AG04450 (cell line): ENCODE measurements around the gene ANXA5. TPM values are rescaled to one million over a fixed set of nuclear protein-coding genes. Genes with fewer than 3 reads are reported as not detected.
A peak's percentile ranks its signal among the peaks of the same experiment; 100 is the strongest.

Source experiments
- CTCF ChIA-PET: fragments of 300-600, 350-600 bp; formaldehyde crosslinking; extraction: SDS; loops from one replicate; lab custom pipeline; 2022; ENCODE audit warnings: antibody characterized with exemption, inconsistent platforms; lab: Charles Lee
- POLR2A ChIA-PET: fragments of 350-600 bp; formaldehyde crosslinking; extraction: SDS; loops from one replicate; lab custom pipeline; 2021; ENCODE audit warnings: antibody characterized with exemption, inconsistent platforms; lab: Yijun Ruan, JAX
- DNase-seq: peaks from one replicate; pipeline ENCODE4 v3.0.0-alpha.2; 2011; ENCODE audit warnings: low read depth, low spot score
- H3K27ac ChIP-seq: one replicate; pipeline ENCODE4 v1.5.1; 2012; ENCODE audit warnings: low read depth, low read length, control low read depth
- H3K27me3 ChIP-seq: one replicate; pipeline ENCODE4 v1.6.0; 2012; ENCODE audit warnings: low read length; ENCODE audit not compliant: control insufficient read depth, insufficient read depth
- H3K4me3 ChIP-seq: 2 replicates; pipeline ENCODE4 v1.5.1; 2011; ENCODE audit warnings: mild to moderate bottlenecking, low read depth, low read length, control low read depth
- H3K9me3 ChIP-seq: 2 replicates; pipeline ENCODE4 v1.5.1; 2012; ENCODE audit warnings: low read length; ENCODE audit not compliant: control insufficient read depth, insufficient read depth
- polyA plus RNA-seq: library from polyadenylated mRNA; depleted of rRNA; stranded (reverse); fragments of >200 nt; gene quantifications from 2 replicates; pipeline ENCODE4 v1.2.3, GENCODE V29; 2011
- TF ChIP-seq, protein P1 (sequence below): IDR thresholded peaks from 2 replicates; pipeline ENCODE4 v1.5.1; 2011; ENCODE audit warnings: low read depth, low read length, control low read depth, inconsistent platforms

The ANXA5 gene
- polyA plus RNA-seq, 1 experiment = 2,093 TPM

DNA sequence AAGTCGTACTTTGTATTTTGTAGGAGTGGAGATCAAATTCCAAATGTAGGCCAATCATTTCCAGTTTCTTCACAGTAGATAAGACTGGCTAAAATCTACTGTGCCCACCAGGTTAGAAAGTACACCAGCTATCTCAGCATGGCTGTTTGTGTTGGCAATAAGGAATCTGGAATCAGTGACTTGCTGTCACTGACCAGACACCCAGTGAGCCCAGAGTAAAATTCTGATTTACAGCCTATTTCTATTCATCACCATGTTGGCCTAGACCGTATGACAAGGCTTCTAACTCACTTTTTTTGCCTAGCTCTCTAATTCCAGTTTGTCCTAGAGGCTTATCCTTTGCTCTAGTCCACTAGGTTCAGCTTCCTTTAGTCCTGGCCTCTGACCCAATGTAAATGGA lies 42.8 kb upstream of the ANXA5 start:
- H3K27ac ChIP-seq = no peak overlapping the region
- TF ChIP-seq, protein P1, sequence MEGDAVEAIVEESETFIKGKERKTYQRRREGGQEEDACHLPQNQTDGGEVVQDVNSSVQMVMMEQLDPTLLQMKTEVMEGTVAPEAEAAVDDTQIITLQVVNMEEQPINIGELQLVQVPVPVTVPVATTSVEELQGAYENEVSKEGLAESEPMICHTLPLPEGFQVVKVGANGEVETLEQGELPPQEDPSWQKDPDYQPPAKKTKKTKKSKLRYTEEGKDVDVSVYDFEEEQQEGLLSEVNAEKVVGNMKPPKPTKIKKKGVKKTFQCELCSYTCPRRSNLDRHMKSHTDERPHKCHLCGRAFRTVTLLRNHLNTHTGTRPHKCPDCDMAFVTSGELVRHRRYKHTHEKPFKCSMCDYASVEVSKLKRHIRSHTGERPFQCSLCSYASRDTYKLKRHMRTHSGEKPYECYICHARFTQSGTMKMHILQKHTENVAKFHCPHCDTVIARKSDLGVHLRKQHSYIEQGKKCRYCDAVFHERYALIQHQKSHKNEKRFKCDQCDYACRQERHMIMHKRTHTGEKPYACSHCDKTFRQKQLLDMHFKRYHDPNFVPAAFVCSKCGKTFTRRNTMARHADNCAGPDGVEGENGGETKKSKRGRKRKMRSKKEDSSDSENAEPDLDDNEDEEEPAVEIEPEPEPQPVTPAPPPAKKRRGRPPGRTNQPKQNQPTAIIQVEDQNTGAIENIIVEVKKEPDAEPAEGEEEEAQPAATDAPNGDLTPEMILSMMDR = no peak
- ChIA-PET POLR2A (interaction anchor here (0.6 to 1.3 kb wide), 3 partner anchors 46 to 72 kb away, joined by 3 to 4 read pairs (median 3); no protein-coding TSS in a partner anchor), CTCF (interaction anchor here (0.9 to 2.4 kb wide), 7 partner anchors 28 to 548 kb away, joined by 3 to 7 read pairs (median 3); no protein-coding TSS in a partner anchor)
- DNase-seq = no peak
- H3K9me3 ChIP-seq = no peaks in the 10 kb centered on the region
- no peak overlapping the region for H3K4me3 ChIP-seq
- H3K27me3 ChIP-seq = no peaks in the 10 kb centered on the region

GRCh38 chr4:121738780-121739535 lies 42.2 kb upstream of the ANXA5 start:
- H3K9me3 ChIP-seq = no peaks in the 10 kb centered on the region
- ChIA-PET CTCF (interaction anchor here (0.9 to 2.4 kb wide), 6 partner anchors 27 to 547 kb away, joined by 3 to 7 read pairs (median 4); no protein-coding TSS in a partner anchor), POLR2A (interaction anchor here (0.6 to 1.3 kb wide), 3 partner anchors 45 to 71 kb away, joined by 3 to 4 read pairs (median 3); no protein-coding TSS in a partner anchor)
- no peak overlapping the region for H3K4me3 ChIP-seq
- H3K27ac ChIP-seq = no peak overlapping the region
- no peaks in the 10 kb centered on the region for H3K27me3 ChIP-seq
- TF ChIP-seq, protein P1 = no peak
- DNase-seq = peak; percentile 64

DNA sequence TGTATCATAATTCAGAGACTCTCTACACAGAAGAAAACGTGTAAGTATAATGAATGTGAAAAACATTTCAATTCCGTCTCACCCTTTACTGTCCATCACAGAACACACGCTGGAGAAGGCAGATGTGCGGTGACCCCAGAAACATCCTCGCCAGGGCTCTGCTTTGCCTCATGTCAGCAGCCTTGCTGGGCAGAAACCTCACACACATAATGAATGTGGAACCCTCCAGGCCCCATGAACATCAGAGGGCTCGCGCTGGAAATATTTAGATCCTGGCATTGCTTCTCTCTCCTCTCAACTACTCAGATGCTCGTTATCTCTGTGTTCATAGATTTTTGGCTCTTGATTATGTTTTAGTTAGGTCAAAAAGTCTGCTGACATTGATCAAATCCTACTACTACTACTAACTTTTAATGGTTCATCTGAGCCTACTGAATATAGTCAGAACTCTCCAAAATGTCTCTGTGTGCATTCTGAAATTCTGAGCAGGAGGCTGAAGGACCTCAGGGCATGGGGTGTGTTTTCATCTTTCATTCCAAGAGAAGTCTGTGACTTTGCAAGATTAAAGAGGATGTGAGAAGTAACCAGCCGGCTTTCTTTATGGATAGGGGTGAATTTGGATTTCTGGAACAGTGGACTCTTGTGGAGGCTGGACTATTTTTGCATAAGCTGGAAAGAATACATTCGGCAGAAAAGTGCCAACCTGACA lies 41.2 kb upstream of the ANXA5 start:
- no peak for DNase-seq
- Histone ChIP-seq H3K27ac (no peak overlapping the region), H3K4me3 (no peak overlapping the region), H3K27me3 (no peaks in the 10 kb centered on the region), H3K9me3 (no peaks in the 10 kb centered on the region)
- ChIA-PET POLR2A (interaction anchor here (1.6 kb wide), 1 partner anchor 41 kb away, joined by 15 read pairs; the partner anchor contains the start of gene ANXA5), CTCF (interaction anchor here (0.6 to 4.7 kb wide), 28 partner anchors 10 to 545 kb away, joined by 3 to 56 read pairs (median 7); partner anchors contain the start of gene SMIM43)
- TF ChIP-seq, protein P1 = no peak

GRCh38 chr4:121736735-121737351 lies 40.1 kb upstream of the ANXA5 start:
- Histone ChIP-seq H3K27ac (no peak overlapping the region), H3K9me3 (no peaks in the 10 kb centered on the region), H3K27me3 (no peaks in the 10 kb centered on the region), H3K4me3 (no peak overlapping the region)
- POLR2A ChIA-PET = interaction anchor here (1.6 kb wide), 1 partner anchor 40 kb away, joined by 15 read pairs; the partner anchor contains the start of gene ANXA5
- DNase-seq = no peak
- CTCF ChIA-PET = interaction anchor here (0.5 to 4.7 kb wide), 44 partner anchors 9 to 544 kb away, joined by 3 to 56 read pairs (median 5); partner anchors contain the start of genes CCNA2 and SMIM43
- TF ChIP-seq, protein P1 = peak; percentile 68
